AG09309 (cell line): ENCODE data around the gene SPSB4.

Experiments used
- DNase-seq: peaks from one replicate; pipeline ENCODE4 v3.0.0-alpha.2; 2010; ENCODE audit warnings: low read depth
- H3K4me3 ChIP-seq: 2 replicates; pipeline ENCODE4 v1.5.1; 2011; ENCODE audit warnings: mild to moderate bottlenecking, low read depth, low read length, moderate library complexity; ENCODE audit not compliant: control insufficient read depth
- CTCF ChIP-seq: IDR thresholded peaks from 2 replicates; pipeline ENCODE4 v1.5.1; 2011; ENCODE audit warnings: mild to moderate bottlenecking, low read depth, low read length, inconsistent platforms; ENCODE audit not compliant: insufficient read depth, control insufficient read depth; ENCODE audit errors: missing control alignments

SPSB4 gene

GRCh38 chr3:141093971-141094684 is 43.0 kb downstream of the SPSB4 start:
- no peak for DNase-seq
- no peak for TF ChIP-seq CTCF
- H3K4me3 ChIP-seq = no peak overlapping the region

GRCh38 chr3:141094790-141095545 is 43.8 kb downstream of the SPSB4 start:
- no peak for DNase-seq
- H3K4me3 ChIP-seq = no peak overlapping the region; the same call in 1 of the 2 replicates
- no peak for TF ChIP-seq CTCF

- H3K4me3 ChIP-seq = no peak overlapping the region
- TF ChIP-seq CTCF = no peak
- DNase-seq = no peak
These were observed 44.4 kb downstream of the SPSB4 start for GRCh38 chr3:141095546-141095937.

GRCh38 chr3:141096164-141096563 is 45.0 kb downstream of the SPSB4 start:
- no peak for TF ChIP-seq CTCF
- no peak overlapping the region for H3K4me3 ChIP-seq
- no peak for DNase-seq

- DNase-seq = no peak
- no peak for TF ChIP-seq CTCF
- H3K4me3 ChIP-seq = no peak overlapping the region
These were observed 45.8 kb downstream of the SPSB4 start for GRCh38 chr3:141096981-141097380.

GRCh38 chr3:141100112-141100511 is 49.0 kb downstream of the SPSB4 start:
- DNase-seq = no peak
- no peak overlapping the region for H3K4me3 ChIP-seq
- TF ChIP-seq CTCF = no peak
